Left ventricle myocardium inferior (tissue), 1 donor: ENCODE data around the gene SNRPF. TPM values are rescaled to one million over a fixed set of nuclear protein-coding genes. Genes with fewer than 3 reads are reported as not detected.

Source experiments
- DNase-seq: peaks from one replicate; pipeline ENCODE4 v3.0.0-alpha.2; 2020
- H3K27ac ChIP-seq: fragments of 200-600 bp; replicated peaks from 2 replicates; pipeline ENCODE4 v1.8.0; 2021
- H3K27me3 ChIP-seq: fragments of 200-600 bp; 2 replicates; pipeline ENCODE4 v1.8.0; 2021; ENCODE audit warnings: low read depth
- H3K36me3 ChIP-seq: fragments of 200-600 bp; 2 replicates; pipeline ENCODE4 v1.8.0; 2021
- H3K4me1 ChIP-seq: fragments of 200-600 bp; 2 replicates; pipeline ENCODE4 v1.8.0; 2021
- H3K4me3 ChIP-seq: fragments of 200-600 bp; 2 replicates; pipeline ENCODE4 v1.8.0; 2021; ENCODE audit warnings: mild to moderate bottlenecking, moderate library complexity
- H3K9me3 ChIP-seq: fragments of 200-600 bp; replicated peaks from 2 replicates; pipeline ENCODE4 v1.8.0; 2021
- CTCF ChIP-seq: fragments of 200-600 bp; IDR thresholded peaks from 2 replicates; pipeline ENCODE4 v1.8.0; 2021; ENCODE audit warnings: antibody characterized with exemption, mild to moderate bottlenecking, borderline replicate concordance
- intact Hi-C: fragments of 100-400 bp; cut with micrococcal nuclease; formaldehyde crosslinking; loops from one replicate; pipeline ENCODE4 v1.11.0; 2022
- total RNA-seq: library from RNA; stranded (reverse); fragmentation: NEBNext Ultra II Directional; extraction: Animal tissue kit (Norgen Biotek cat#: 25700); gene quantifications from one replicate; pipeline ENCODE4 v1.2.1, GENCODE V29; 2021
- donor health status: DM: no; HTN: yes; CAD: no; lungs with severe emphysema.

SNRPF gene
- total RNA-seq, 1 donor from 2014 or later, result 10.7 TPM

- Histone ChIP-seq H3K27me3 (no peaks in the 10 kb centered on the region), H3K4me3 (no peak overlapping the region), H3K36me3 (peaks cover 3% of the 10 kb centered on the region), H3K4me1 (peaks cover 10% of the 10 kb centered on the region), H3K9me3 (no peaks in the 10 kb centered on the region), H3K27ac (no peak overlapping the region)
- no peak for TF ChIP-seq CTCF
- no peak for DNase-seq
- intact Hi-C loops, result no loop called here
Measured at GRCh38 chr12:95877622-95878021, 18.9 kb downstream of the SNRPF start.

- Histone ChIP-seq H3K36me3 (no peaks in the 10 kb centered on the region), H3K4me3 (no peak overlapping the region), H3K9me3 (peaks cover 12% of the 10 kb centered on the region), H3K4me1 (peaks cover 14% of the 10 kb centered on the region), H3K27ac (no peak overlapping the region), H3K27me3 (no peaks in the 10 kb centered on the region)
- intact Hi-C loops, result no loop called here
- DNase-seq, result no peak
- no peak for TF ChIP-seq CTCF
Measured at GRCh38 chr12:95880895-95881294, 22.1 kb downstream of the SNRPF start.

GRCh38 chr12:95881331-95881955 is 22.7 kb downstream of the SNRPF start:
- no peak for TF ChIP-seq CTCF
- no peak for DNase-seq
- H3K4me1 ChIP-seq, result peaks cover 14% of the 10 kb centered on the region
- no peak overlapping the region for H3K27ac ChIP-seq
- intact Hi-C loops, result no loop called here
- H3K36me3 ChIP-seq, result no peaks in the 10 kb centered on the region
- peaks cover 12% of the 10 kb centered on the region for H3K9me3 ChIP-seq
- no peaks in the 10 kb centered on the region for H3K27me3 ChIP-seq
- no peak overlapping the region for H3K4me3 ChIP-seq

GRCh38 chr12:95882080-95882479 is 23.3 kb downstream of the SNRPF start:
- Histone ChIP-seq H3K4me3 (no peak overlapping the region), H3K27ac (no peak overlapping the region), H3K4me1 (peaks cover 14% of the 10 kb centered on the region), H3K36me3 (no peaks in the 10 kb centered on the region), H3K9me3 (peaks cover 12% of the 10 kb centered on the region), H3K27me3 (no peaks in the 10 kb centered on the region)
- TF ChIP-seq CTCF, result no peak
- intact Hi-C loops, result no loop called here
- DNase-seq, result no peak

GRCh38 chr12:95882873-95883272 is 24.1 kb downstream of the SNRPF start:
- Histone ChIP-seq H3K36me3 (no peaks in the 10 kb centered on the region), H3K27me3 (no peaks in the 10 kb centered on the region), H3K9me3 (peaks cover 12% of the 10 kb centered on the region), H3K4me3 (no peak overlapping the region), H3K4me1 (peaks cover 14% of the 10 kb centered on the region), H3K27ac (no peak overlapping the region)
- no peak for DNase-seq
- intact Hi-C loops, result no loop called here
- TF ChIP-seq CTCF, result no peak
